ENCODE data around the gene XXYLT1.

XXYLT1 gene

GRCh38 chr3:195025884-195026200 lies 245.1 kb downstream of the XXYLT1 start:
- no peak for DNase-seq (ENCODE audit: low read depth)

- no peak for DNase-seq (ENCODE audit: low read depth)
Measured at GRCh38 chr3:195025056-195025883, 245.7 kb downstream of the XXYLT1 start.

- DNase-seq (ENCODE audit: low read depth): no peak
Measured at GRCh38 chr3:195023989-195024388, 247.0 kb downstream of the XXYLT1 start.

- DNase-seq (ENCODE audit: low read depth): no peak
Measured at GRCh38 chr3:195023576-195023975, 247.4 kb downstream of the XXYLT1 start.

GRCh38 chr3:195021692-195022091 lies 249.3 kb downstream of the XXYLT1 start:
- no peak for DNase-seq (ENCODE audit: low read depth)

GRCh38 chr3:195020921-195021320 lies 250.0 kb downstream of the XXYLT1 start:
- DNase-seq (ENCODE audit: low read depth): no peak

- DNase-seq (ENCODE audit: low read depth): no peak
Measured at GRCh38 chr3:195020185-195020584, 250.8 kb downstream of the XXYLT1 start.

GRCh38 chr3:195019335-195019734 lies 251.6 kb downstream of the XXYLT1 start:
- DNase-seq (ENCODE audit: low read depth): no peak
